GM12865 (cell line): ENCODE results near the gene CDIP1.

ENCODE experiments used
- DNase-seq: peaks from one replicate; pipeline ENCODE4 v3.0.0; 2010; ENCODE audit warnings: low read depth
- H3K4me3 ChIP-seq: 2 replicates; pipeline ENCODE4 v1.5.1; 2011; ENCODE audit warnings: mild to moderate bottlenecking, low read depth, low read length, control low read depth
- TF ChIP-seq, protein P1 (sequence below): IDR thresholded peaks from 2 replicates; pipeline ENCODE4 v1.5.1; 2011; ENCODE audit warnings: low read length, control low read depth, low read depth, inconsistent platforms; ENCODE audit not compliant: insufficient read depth; ENCODE audit errors: missing control alignments

CDIP1 gene

DNA sequence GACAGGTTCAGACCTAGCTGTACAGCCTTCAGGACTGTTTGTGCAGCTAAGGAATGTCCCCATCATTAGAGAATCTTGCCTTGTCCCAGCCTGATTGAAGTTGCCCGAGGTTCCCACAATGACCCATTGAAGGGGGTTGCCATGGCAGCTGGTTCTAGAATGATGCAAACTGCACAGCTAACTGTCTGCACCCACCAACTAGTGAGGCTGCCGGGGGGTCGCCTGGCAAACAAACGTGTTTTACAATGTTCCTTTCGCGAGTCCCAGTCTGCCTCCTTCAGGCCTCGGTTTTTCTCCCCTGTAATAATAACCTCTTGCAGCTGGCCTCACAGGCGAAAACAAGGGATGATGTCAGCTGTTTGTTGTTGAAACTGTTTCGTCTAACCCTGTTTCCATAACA lies 23.0 kb upstream of the CDIP1 start:
- TF ChIP-seq, protein P1, sequence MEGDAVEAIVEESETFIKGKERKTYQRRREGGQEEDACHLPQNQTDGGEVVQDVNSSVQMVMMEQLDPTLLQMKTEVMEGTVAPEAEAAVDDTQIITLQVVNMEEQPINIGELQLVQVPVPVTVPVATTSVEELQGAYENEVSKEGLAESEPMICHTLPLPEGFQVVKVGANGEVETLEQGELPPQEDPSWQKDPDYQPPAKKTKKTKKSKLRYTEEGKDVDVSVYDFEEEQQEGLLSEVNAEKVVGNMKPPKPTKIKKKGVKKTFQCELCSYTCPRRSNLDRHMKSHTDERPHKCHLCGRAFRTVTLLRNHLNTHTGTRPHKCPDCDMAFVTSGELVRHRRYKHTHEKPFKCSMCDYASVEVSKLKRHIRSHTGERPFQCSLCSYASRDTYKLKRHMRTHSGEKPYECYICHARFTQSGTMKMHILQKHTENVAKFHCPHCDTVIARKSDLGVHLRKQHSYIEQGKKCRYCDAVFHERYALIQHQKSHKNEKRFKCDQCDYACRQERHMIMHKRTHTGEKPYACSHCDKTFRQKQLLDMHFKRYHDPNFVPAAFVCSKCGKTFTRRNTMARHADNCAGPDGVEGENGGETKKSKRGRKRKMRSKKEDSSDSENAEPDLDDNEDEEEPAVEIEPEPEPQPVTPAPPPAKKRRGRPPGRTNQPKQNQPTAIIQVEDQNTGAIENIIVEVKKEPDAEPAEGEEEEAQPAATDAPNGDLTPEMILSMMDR = no peak
- no peak for DNase-seq
- H3K4me3 ChIP-seq = no peak overlapping the region

DNA sequence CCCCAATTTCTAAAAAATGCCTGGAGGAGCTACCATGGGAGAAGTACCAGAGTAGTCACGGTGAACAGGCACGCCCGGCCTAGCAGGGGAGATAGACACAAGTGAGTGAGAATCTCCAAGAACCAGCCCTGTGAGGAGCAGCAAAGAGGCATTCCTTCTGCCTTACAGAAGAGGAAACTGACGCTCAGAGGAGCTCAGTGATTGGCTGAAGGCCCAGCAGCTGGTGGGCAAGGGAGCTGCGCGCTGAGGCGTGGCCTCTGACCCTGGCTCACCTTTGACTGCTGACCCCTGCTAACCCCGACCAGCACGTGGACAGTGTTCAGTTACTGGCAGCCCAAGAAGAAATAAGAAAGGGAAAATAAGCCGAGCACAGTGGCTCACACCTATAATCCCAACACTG lies 19.4 kb upstream of the CDIP1 start:
- TF ChIP-seq, protein P1 = no peak

DNA sequence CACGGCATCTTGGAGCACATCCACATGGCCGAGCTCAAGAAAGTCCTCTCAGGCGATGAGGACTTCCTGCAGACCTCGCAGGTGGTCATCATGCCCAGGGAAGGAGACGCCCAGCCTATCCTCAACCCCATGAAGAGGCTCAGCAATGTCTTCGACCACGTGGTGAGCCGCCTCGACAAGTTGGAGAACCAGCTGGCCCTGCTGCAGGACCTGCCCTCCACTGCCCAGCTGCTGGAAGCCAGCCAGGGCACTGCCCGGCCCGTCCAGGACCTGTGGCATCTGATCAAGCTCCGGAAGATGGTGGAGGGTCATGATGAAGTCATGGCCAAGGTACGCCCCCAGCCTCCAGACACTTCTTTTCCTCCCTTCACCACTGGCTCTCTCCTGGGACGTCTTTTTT lies 18.0 kb upstream of the CDIP1 start:
- no peak for DNase-seq
- no peak overlapping the region for H3K4me3 ChIP-seq
- TF ChIP-seq, protein P1 = no peak

More for the DNA sequence above, 19.4 kb upstream of the CDIP1 start:
- H3K4me3 ChIP-seq = no peak overlapping the region
- no peak for DNase-seq

DNA sequence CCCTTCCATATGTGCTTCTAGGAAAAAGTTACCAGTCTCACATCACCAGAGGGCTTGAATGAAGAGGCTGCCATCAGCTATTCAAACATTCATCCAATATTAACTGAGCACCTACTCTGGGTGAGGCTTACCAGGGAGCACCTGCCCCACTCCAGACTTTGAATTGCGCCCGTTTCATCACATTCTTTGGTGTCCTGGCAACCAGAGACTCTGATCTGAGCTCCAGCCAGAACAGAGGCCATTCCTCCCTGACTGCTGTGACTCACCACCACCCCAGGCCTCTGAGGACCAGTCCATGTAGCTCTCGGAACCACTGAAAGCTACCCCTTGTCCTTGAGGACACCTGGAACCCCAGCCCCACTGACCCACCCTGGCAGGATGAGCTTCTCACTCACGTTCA lies 17.5 kb upstream of the CDIP1 start, which contains the start of gene C16orf96:
Gene C16orf96 (plus strand): TSS at position 229 of the 400 bp plus-strand sequence. CDS start 150 bp downstream, at position 379.
- TF ChIP-seq, protein P1 = no peak
- no peak for DNase-seq

DNA sequence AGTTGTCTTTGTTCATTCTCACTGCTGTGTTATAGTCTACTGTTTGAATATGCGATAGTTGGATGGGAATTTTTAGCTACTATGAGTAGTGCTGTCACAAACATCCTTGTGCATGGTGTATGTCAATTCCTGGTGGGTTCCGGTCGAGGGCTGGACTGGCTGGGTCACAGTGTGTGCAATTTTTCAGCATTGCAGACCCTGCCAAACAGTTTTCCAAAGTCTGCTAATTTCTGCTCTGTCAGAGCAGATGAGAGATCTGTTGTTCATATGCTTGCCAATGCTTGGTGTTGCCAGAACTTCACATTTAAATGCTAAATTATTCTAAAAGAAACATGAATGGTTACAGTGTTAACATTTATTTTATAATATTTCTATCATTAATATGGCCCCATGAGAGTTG lies 14.0 kb upstream of the CDIP1 start:
- TF ChIP-seq, protein P1 = no peak
- no peak for DNase-seq
- no peak overlapping the region for H3K4me3 ChIP-seq

More for the DNA sequence above, 17.5 kb upstream of the CDIP1 start, which contains the start of gene C16orf96:
- no peak within 1 kb of the TSS for H3K4me3 ChIP-seq

DNA sequence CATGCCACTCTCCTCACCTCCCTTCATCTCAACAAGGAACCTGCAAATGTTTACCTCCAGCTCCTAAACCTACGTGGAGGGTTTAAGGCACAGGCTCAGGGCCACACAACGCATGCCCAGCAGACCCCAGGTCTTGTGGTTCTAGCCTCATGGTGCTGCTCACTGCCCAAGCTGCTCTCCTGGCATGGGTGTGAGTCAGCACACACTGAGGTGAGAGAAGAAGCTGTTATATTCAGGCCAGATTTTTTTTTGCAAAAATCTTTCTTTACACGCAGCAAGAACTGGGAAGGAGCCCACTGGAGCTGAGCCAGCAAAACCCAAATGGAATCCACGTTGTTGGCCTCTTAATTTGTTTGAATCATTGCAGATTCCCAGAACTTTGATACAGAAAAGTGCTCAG lies 12.0 kb upstream of the CDIP1 start:
- no peak overlapping the region for H3K4me3 ChIP-seq

DNA sequence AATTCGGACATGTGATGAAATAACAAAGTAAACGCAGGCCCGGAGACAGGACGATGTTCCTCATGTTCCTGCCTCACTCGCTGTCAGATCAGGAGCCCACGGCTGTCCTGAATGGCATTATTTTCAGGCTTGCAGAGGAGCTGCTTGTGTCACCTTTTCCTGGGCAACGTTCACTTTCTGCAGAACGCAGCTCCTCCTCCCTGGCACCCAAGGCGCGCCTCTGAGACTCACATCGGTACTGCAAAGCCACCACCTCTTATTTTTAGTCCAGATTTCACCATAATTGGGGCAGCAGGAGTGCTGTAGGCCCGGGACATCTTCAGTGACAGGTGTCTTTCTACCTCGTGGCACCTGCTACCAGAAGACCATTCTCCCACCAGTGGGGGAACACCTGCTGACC lies 9.6 kb upstream of the CDIP1 start:
- DNase-seq = no peak
- TF ChIP-seq, protein P1 = no peak
- no peak overlapping the region for H3K4me3 ChIP-seq

More for the DNA sequence above, 12.0 kb upstream of the CDIP1 start:
- DNase-seq = no peak
- TF ChIP-seq, protein P1 = no peak
